ENCODE results near the gene POLDIP2. TPM values are rescaled to one million over a fixed set of nuclear protein-coding genes. Genes with fewer than 3 reads are reported as not detected.

Gene POLDIP2
- total RNA-seq, 2 donors from 2014 or later = 54.9 to 68.2 TPM

GRCh38 chr17:28404461-28404811 lies 47.1 kb upstream of the POLDIP2 start:
- Histone ChIP-seq H3K27me3 (replicated peaks; ENCODE audit: insufficient read depth) (no peaks in the 10 kb centered on the region), H3K27ac (peak overlapping the region in 1 of 2 donors; percentile 54), H3K4me3 (peak overlapping the region; percentile 97), H3K4me1 (ENCODE audit: control insufficient read depth in 1 of 2, low read depth in 2 of 2) (peaks cover 8 to 24% of the 10 kb centered on the region in 2 donors), H3K36me3 (peaks cover 8% of the 10 kb centered on the region), H3K9me3 (no peaks in the 10 kb centered on the region)
- TF ChIP-seq CTCF (IDR thresholded peaks at IDR 0.05) = no peak
- ATAC-seq (ENCODE audit: insufficient number of reproducible peaks, low FRiP score, low read depth) (no peak), DNase-seq (ENCODE audit: low spot score) (no peak)

- H3K27me3 ChIP-seq (replicated peaks; ENCODE audit: insufficient read depth) = no peaks in the 10 kb centered on the region
- H3K4me1 ChIP-seq (ENCODE audit: control insufficient read depth in 1 of 2, low read depth in 2 of 2) = peaks cover 8 to 24% of the 10 kb centered on the region in 2 donors
- no peaks in the 10 kb centered on the region for H3K9me3 ChIP-seq
- H3K36me3 ChIP-seq = peaks cover 8% of the 10 kb centered on the region
- no peak for ATAC-seq (ENCODE audit: insufficient number of reproducible peaks, low FRiP score, low read depth)
- TF ChIP-seq CTCF (IDR thresholded peaks at IDR 0.05) = no peak
- no peak overlapping the region for H3K27ac ChIP-seq
- no peak for DNase-seq (ENCODE audit: low spot score)
- no peak overlapping the region for H3K4me3 ChIP-seq
Observed at GRCh38 chr17:28404007-28404406, 46.7 kb upstream of the POLDIP2 start.

GRCh38 chr17:28402844-28403243 lies 45.5 kb upstream of the POLDIP2 start:
- H3K4me1 ChIP-seq (ENCODE audit: control insufficient read depth in 1 of 2, low read depth in 2 of 2) = peaks cover 8 to 24% of the 10 kb centered on the region in 2 donors
- H3K27ac ChIP-seq = no peak overlapping the region
- H3K36me3 ChIP-seq = peaks cover 8% of the 10 kb centered on the region
- no peak overlapping the region for H3K4me3 ChIP-seq
- no peaks in the 10 kb centered on the region for H3K27me3 ChIP-seq (replicated peaks; ENCODE audit: insufficient read depth)
- ATAC-seq (ENCODE audit: insufficient number of reproducible peaks, low FRiP score, low read depth) (no peak), DNase-seq (ENCODE audit: low spot score) (no peak)
- no peak for TF ChIP-seq CTCF (IDR thresholded peaks at IDR 0.05)
- H3K9me3 ChIP-seq = no peaks in the 10 kb centered on the region

GRCh38 chr17:28402224-28402630 lies 44.9 kb upstream of the POLDIP2 start:
- Histone ChIP-seq H3K27me3 (replicated peaks; ENCODE audit: insufficient read depth) (no peaks in the 10 kb centered on the region), H3K4me3 (no peak overlapping the region), H3K9me3 (no peaks in the 10 kb centered on the region), H3K36me3 (peaks cover 8% of the 10 kb centered on the region), H3K4me1 (ENCODE audit: control insufficient read depth in 1 of 2, low read depth in 2 of 2) (peaks cover 8 to 24% of the 10 kb centered on the region in 2 donors), H3K27ac (no peak overlapping the region)
- no peak for TF ChIP-seq CTCF (IDR thresholded peaks at IDR 0.05)
- DNase-seq (ENCODE audit: low spot score) (no peak), ATAC-seq (ENCODE audit: insufficient number of reproducible peaks, low FRiP score, low read depth) (no peak)

GRCh38 chr17:28399808-28400207 lies 42.5 kb upstream of the POLDIP2 start:
- no peak overlapping the region for H3K27ac ChIP-seq
- H3K4me3 ChIP-seq = no peak overlapping the region
- H3K27me3 ChIP-seq (replicated peaks; ENCODE audit: insufficient read depth) = no peaks in the 10 kb centered on the region
- no peak for DNase-seq (ENCODE audit: low spot score)
- ATAC-seq (ENCODE audit: insufficient number of reproducible peaks, low FRiP score, low read depth) = no peak
- H3K4me1 ChIP-seq (ENCODE audit: control insufficient read depth in 1 of 2, low read depth in 2 of 2) = peaks cover 3 to 11% of the 10 kb centered on the region in 2 donors
- H3K9me3 ChIP-seq = no peaks in the 10 kb centered on the region
- peaks cover 19% of the 10 kb centered on the region for H3K36me3 ChIP-seq
- TF ChIP-seq CTCF (IDR thresholded peaks at IDR 0.05) = no peak
